A673 (cell line): ENCODE data around the gene CIC.

Experiments
- CTCF ChIP-seq: fragments of 300-800, 200-600 bp; sonication (generic); conservative IDR thresholded peaks from 2 replicates; pipeline ENCODE4 v1.5.1; 2017; ENCODE audit warnings: low read depth, mild to moderate bottlenecking, antibody characterized with exemption, low read length, moderate library complexity, mixed read lengths
- EZH2 ChIP-seq: fragments of 200-600 bp; sonication (generic); IDR thresholded peaks from 2 replicates; pipeline ENCODE4 v1.6.1; 2017; ENCODE audit warnings: borderline replicate concordance, low read depth, mild to moderate bottlenecking, mixed read lengths, antibody characterized with exemption, low read length; ENCODE audit not compliant: poor library complexity, severe bottlenecking

GRCh38 chr19:42279155-42279901, 10.3 kb downstream of the CIC start:
- TF ChIP-seq CTCF, result no peak
- TF ChIP-seq EZH2, result no peak
